Osteoblast (primary cell): Measurements from ENCODE around the gene LRRC8D. TPM values are rescaled to one million over a fixed set of nuclear protein-coding genes. Genes with fewer than 3 reads are reported as not detected.
A peak's percentile ranks its signal among the peaks of the same experiment; 100 is the strongest.
"Not testable (repeated sequence)": the region's sequence is repeated elsewhere in the genome, so short reads cannot be mapped to it uniquely, and the experiment has no call there.

ENCODE experiments used
- DNase-seq: peaks from one replicate; pipeline ENCODE4 v3.0.0; 2011; ENCODE audit warnings: low spot score, mixed read lengths; ENCODE audit not compliant: insufficient read length; ENCODE audit errors: missing footprints
- H2AFZ ChIP-seq: 2 replicates; pipeline ENCODE4 v1.6.0; 2011; ENCODE audit warnings: mild to moderate bottlenecking, low read length
- H3K27ac ChIP-seq: 2 replicates; pipeline ENCODE4 v1.5.1; 2011; ENCODE audit warnings: mild to moderate bottlenecking, low read depth, low read length, moderate library complexity
- H3K27me3 ChIP-seq: 2 replicates; pipeline ENCODE4 v1.6.0; 2012; ENCODE audit warnings: mild to moderate bottlenecking, control low read depth, inconsistent platforms, low read length, moderate library complexity; ENCODE audit not compliant: insufficient read depth
- H3K36me3 ChIP-seq: 2 replicates; pipeline ENCODE4 v1.5.1; 2011; ENCODE audit warnings: mild to moderate bottlenecking, low read length, control low read depth, moderate library complexity; ENCODE audit not compliant: insufficient read depth
- H3K4me1 ChIP-seq: 2 replicates; pipeline ENCODE4 v1.5.1; 2011; ENCODE audit warnings: mild to moderate bottlenecking, low read length, control low read depth, moderate library complexity; ENCODE audit not compliant: insufficient read depth
- H3K4me2 ChIP-seq: 2 replicates; pipeline ENCODE4 v1.6.0; 2011; ENCODE audit warnings: mild to moderate bottlenecking, low read length; ENCODE audit not compliant: insufficient read depth
- H3K4me3 ChIP-seq: fragments of 200-600 bp; sonication (generic); 3 replicates; pipeline ENCODE4 v1.5.1; 2012; ENCODE audit warnings: mild to moderate bottlenecking, low read length, inconsistent platforms; ENCODE audit not compliant: insufficient read depth
- H3K79me2 ChIP-seq: 2 replicates; pipeline ENCODE4 v1.6.0; 2012; ENCODE audit warnings: mild to moderate bottlenecking, low read length, control low read depth, inconsistent platforms; ENCODE audit not compliant: insufficient read depth
- H3K9me3 ChIP-seq: 2 replicates; pipeline ENCODE4 v1.5.1; 2011; ENCODE audit warnings: low read depth, low read length, control low read depth
- H4K20me1 ChIP-seq: 2 replicates; pipeline ENCODE4 v1.6.0; 2012; ENCODE audit warnings: mild to moderate bottlenecking, low read length, control low read depth; ENCODE audit not compliant: insufficient read depth
- CTCF ChIP-seq: IDR thresholded peaks from 2 replicates; pipeline ENCODE4 v1.5.1; 2011; ENCODE audit warnings: mild to moderate bottlenecking, low read depth, low read length, moderate library complexity; ENCODE audit errors: extremely low read depth
- total RNA-seq: library from RNA; depleted of rRNA; stranded (reverse); fragments of >200 nt; gene quantifications from 2 replicates; pipeline ENCODE4 v1.2.3, GENCODE V29; 2012

LRRC8D gene
- total RNA-seq, 1 donor: 30.4 TPM

GRCh38 chr1:89975540-89976125 is 154.8 kb downstream of the LRRC8D start:
- Histone ChIP-seq H3K79me2 (no peaks in the 10 kb centered on the region), H3K27ac (peak overlapping the region; percentile 61), H3K27me3 (no peaks in the 10 kb centered on the region), H3K4me1 (peaks cover 20% of the 10 kb centered on the region), H3K4me2 (peak overlapping the region; percentile 58), H4K20me1 (no peaks in the 10 kb centered on the region), H3K36me3 (no peaks in the 10 kb centered on the region), H3K9me3 (no peaks in the 10 kb centered on the region), H2AFZ (no peak overlapping the region), H3K4me3 (no peak overlapping the region)
- no peak for DNase-seq
- no peak for TF ChIP-seq CTCF

GRCh38 chr1:89978755-89979154 is 157.9 kb downstream of the LRRC8D start:
- Histone ChIP-seq H4K20me1 (no peaks in the 10 kb centered on the region), H3K9me3 (no peaks in the 10 kb centered on the region), H3K27ac (no peak overlapping the region), H3K36me3 (no peaks in the 10 kb centered on the region), H3K27me3 (no peaks in the 10 kb centered on the region), H3K79me2 (no peaks in the 10 kb centered on the region), H3K4me1 (peaks cover 20% of the 10 kb centered on the region), H3K4me2 (no peak overlapping the region), H2AFZ (no peak overlapping the region), H3K4me3 (no peak overlapping the region)
- no peak for TF ChIP-seq CTCF
- peak; percentile 88 for DNase-seq

GRCh38 chr1:89980605-89981004 is 159.8 kb downstream of the LRRC8D start:
- H3K27me3 ChIP-seq: no peaks in the 10 kb centered on the region
- no peak overlapping the region for H3K4me3 ChIP-seq
- no peaks in the 10 kb centered on the region for H3K36me3 ChIP-seq
- H3K79me2 ChIP-seq: no peaks in the 10 kb centered on the region
- TF ChIP-seq CTCF: no peak
- peak overlapping the region; percentile 6 for H3K4me2 ChIP-seq
- no peaks in the 10 kb centered on the region for H3K9me3 ChIP-seq
- H3K4me1 ChIP-seq: peaks cover 10% of the 10 kb centered on the region
- H3K27ac ChIP-seq: no peak overlapping the region
- peak overlapping the region; percentile 3 for H2AFZ ChIP-seq
- DNase-seq: peak; percentile 86
- no peaks in the 10 kb centered on the region for H4K20me1 ChIP-seq

GRCh38 chr1:89982846-89983245 is 162.0 kb downstream of the LRRC8D start:
- H3K4me2 ChIP-seq, H3K27ac ChIP-seq, H3K4me1 ChIP-seq, H4K20me1 ChIP-seq, H3K36me3 ChIP-seq, H3K4me3 ChIP-seq, H2AFZ ChIP-seq, H3K27me3 ChIP-seq, H3K79me2 ChIP-seq, DNase-seq, H3K9me3 ChIP-seq: not testable (repeated sequence)

GRCh38 chr1:89984564-89985116 is 163.8 kb downstream of the LRRC8D start:
- H3K4me2 ChIP-seq, H3K4me1 ChIP-seq, H4K20me1 ChIP-seq, DNase-seq, H3K27me3 ChIP-seq, H3K27ac ChIP-seq, H3K36me3 ChIP-seq, H3K79me2 ChIP-seq, H3K4me3 ChIP-seq, H3K9me3 ChIP-seq, H2AFZ ChIP-seq: not testable (repeated sequence)
